C4-2B (cell line): ENCODE results near the gene ZFP3.
"Not testable (repeated sequence)": the region's sequence is repeated elsewhere in the genome, so short reads cannot be mapped to it uniquely, and the experiment has no call there.

Experiments
- H3K27ac ChIP-seq: fragments of 450-650 bp; 2 replicates; pipeline ENCODE4 v1.5.1; 2017
- CTCF ChIP-seq: fragments of 450-650 bp; conservative IDR thresholded peaks from 2 replicates; pipeline ENCODE4 v1.5.1; 2017; ENCODE audit warnings: mild to moderate bottlenecking
- ZFX ChIP-seq: fragments of 450-650 bp; IDR thresholded peaks from 2 replicates; pipeline ENCODE4 v1.6.1; 2017

The ZFP3 gene

GRCh38 chr17:5122586-5123342 lies 44.5 kb downstream of the ZFP3 start:
- no peak for TF ChIP-seq ZFX
- no peak for TF ChIP-seq CTCF

GRCh38 chr17:5123343-5124124 lies 45.3 kb downstream of the ZFP3 start:
- H3K27ac ChIP-seq: no peak overlapping the region
- no peak for TF ChIP-seq CTCF
- no peak for TF ChIP-seq ZFX

More at GRCh38 chr17:5122586-5123342, 44.5 kb downstream of the ZFP3 start:
- no peak overlapping the region for H3K27ac ChIP-seq

GRCh38 chr17:5124125-5124760 lies 46.0 kb downstream of the ZFP3 start:
- H3K27ac ChIP-seq: not testable (repeated sequence)

- not testable (repeated sequence) for H3K27ac ChIP-seq
Observed at GRCh38 chr17:5124896-5125295, 46.6 kb downstream of the ZFP3 start.

GRCh38 chr17:5126719-5127488 lies 48.6 kb downstream of the ZFP3 start:
- no peak for TF ChIP-seq CTCF
- no peak for TF ChIP-seq ZFX
- no peak overlapping the region for H3K27ac ChIP-seq

GRCh38 chr17:5127910-5128309 lies 49.6 kb downstream of the ZFP3 start:
- H3K27ac ChIP-seq: no peak overlapping the region
- TF ChIP-seq ZFX (no peak), CTCF (no peak)

GRCh38 chr17:5128387-5128786 lies 50.1 kb downstream of the ZFP3 start:
- H3K27ac ChIP-seq: not testable (repeated sequence)

GRCh38 chr17:5128905-5129535 lies 50.8 kb downstream of the ZFP3 start:
- TF ChIP-seq ZFX (no peak), CTCF (no peak)
- H3K27ac ChIP-seq: no peak overlapping the region

GRCh38 chr17:5129770-5130169 lies 51.5 kb downstream of the ZFP3 start:
- not testable (repeated sequence) for H3K27ac ChIP-seq

- not testable (repeated sequence) for H3K27ac ChIP-seq
Observed at GRCh38 chr17:5130261-5130660, 52.0 kb downstream of the ZFP3 start.

- not testable (repeated sequence) for H3K27ac ChIP-seq
Observed at GRCh38 chr17:5130687-5131086, 52.4 kb downstream of the ZFP3 start.
